Fibroblast of villous mesenchyme (primary cell): ENCODE results near the gene SMIM21. TPM values are rescaled to one million over a fixed set of nuclear protein-coding genes. Genes with fewer than 3 reads are reported as not detected.

Experiments used
- DNase-seq: peaks from one replicate; pipeline ENCODE4 v3.0.0-alpha.2; 2010; ENCODE audit warnings: low read depth
- H3K4me3 ChIP-seq: 2 replicates; pipeline ENCODE4 v1.5.1; 2011; ENCODE audit warnings: low read depth, mild to moderate bottlenecking, low read length
- total RNA-seq: library from RNA; depleted of rRNA; stranded (reverse); fragments of >200 nt; gene quantifications from 2 replicates; pipeline ENCODE4 v1.2.3, GENCODE V29; 2012
- TF ChIP-seq, protein P1 (sequence below): IDR thresholded peaks from 2 replicates; pipeline ENCODE4 v1.5.1; 2012; ENCODE audit warnings: low read depth, mild to moderate bottlenecking, low read length; ENCODE audit not compliant: insufficient read depth

SMIM21 gene
- total RNA-seq, 1 donor = not detected

DNA sequence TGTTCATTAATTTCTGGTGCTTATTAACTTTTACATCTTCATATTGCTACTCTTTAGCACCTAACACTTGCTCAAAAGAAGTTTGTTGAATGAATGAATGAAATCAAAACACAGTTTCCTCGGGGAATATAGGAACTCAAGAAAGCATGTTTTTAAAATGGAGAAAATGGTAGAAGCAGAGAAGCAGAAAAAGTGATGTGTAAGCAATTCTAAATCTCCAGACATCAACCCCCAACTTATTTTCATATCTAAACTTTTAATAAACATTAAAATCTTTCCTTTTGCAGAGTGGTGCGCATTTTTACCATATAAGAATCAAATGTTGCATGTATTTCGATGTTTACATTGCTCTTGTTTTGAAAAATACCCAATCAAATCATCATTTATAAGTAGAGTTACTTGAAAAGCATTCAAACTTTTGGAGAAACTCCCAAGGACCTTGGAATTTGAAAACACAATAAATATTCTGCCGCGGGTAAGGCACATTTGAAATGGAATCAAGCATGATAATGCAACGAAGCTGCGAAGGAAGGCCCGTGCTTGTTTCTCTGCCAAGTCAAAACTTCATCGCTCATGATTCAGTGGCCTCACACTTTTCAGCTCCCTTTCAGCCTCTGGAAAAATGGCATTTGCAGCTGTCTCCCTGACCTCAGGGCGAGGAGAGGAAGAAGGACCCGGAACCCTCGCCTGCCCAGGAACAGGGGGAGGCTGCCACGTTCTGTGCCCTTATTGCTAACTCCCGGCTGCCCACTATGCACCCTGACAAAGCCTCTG, 26.7 kb upstream of the SMIM21 start:
- DNase-seq = no peak
- TF ChIP-seq, protein P1, sequence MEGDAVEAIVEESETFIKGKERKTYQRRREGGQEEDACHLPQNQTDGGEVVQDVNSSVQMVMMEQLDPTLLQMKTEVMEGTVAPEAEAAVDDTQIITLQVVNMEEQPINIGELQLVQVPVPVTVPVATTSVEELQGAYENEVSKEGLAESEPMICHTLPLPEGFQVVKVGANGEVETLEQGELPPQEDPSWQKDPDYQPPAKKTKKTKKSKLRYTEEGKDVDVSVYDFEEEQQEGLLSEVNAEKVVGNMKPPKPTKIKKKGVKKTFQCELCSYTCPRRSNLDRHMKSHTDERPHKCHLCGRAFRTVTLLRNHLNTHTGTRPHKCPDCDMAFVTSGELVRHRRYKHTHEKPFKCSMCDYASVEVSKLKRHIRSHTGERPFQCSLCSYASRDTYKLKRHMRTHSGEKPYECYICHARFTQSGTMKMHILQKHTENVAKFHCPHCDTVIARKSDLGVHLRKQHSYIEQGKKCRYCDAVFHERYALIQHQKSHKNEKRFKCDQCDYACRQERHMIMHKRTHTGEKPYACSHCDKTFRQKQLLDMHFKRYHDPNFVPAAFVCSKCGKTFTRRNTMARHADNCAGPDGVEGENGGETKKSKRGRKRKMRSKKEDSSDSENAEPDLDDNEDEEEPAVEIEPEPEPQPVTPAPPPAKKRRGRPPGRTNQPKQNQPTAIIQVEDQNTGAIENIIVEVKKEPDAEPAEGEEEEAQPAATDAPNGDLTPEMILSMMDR = no peak
- H3K4me3 ChIP-seq = no peak overlapping the region

DNA sequence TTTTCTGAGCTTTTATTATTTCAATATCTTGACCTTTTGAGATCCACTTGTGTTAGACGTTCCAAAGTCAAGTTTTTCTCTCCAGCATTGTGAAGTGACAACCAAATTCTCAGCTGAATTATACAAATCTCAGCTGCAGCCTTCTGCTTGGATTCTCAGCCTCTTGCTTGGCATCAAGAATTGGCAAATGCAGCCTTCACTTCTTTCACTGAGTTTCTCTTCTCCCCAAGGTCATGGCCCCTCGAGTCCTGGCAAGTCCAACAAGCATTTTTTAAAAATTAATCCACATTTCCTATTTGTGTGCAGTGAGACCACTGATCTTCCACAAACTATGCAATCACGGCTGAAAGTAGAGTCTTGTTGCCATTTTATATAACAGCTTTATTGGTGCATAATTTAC, 23.4 kb upstream of the SMIM21 start:
- DNase-seq = no peak
- no peak overlapping the region for H3K4me3 ChIP-seq
- TF ChIP-seq, protein P1 = no peak

DNA sequence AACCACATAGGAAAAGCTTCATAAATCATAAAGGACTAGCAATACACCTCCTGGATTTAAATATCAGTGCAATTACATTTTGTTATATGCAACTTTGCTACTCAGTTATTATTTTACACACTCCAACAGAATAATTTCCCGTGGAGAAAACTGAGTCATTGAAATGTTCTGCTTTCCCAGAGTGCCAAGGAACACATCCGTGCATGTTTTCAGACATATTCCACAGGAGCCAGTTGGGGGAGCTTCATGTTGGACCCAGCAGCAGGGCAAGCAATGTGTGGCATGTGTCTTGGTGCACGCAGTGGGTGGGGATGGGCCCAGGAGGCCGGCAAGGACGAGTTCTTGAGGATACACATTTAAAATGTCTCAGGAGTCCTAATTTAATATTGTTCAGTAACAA, 14.4 kb upstream of the SMIM21 start:
- no peak overlapping the region for H3K4me3 ChIP-seq
- TF ChIP-seq, protein P1 = no peak
- no peak for DNase-seq

DNA sequence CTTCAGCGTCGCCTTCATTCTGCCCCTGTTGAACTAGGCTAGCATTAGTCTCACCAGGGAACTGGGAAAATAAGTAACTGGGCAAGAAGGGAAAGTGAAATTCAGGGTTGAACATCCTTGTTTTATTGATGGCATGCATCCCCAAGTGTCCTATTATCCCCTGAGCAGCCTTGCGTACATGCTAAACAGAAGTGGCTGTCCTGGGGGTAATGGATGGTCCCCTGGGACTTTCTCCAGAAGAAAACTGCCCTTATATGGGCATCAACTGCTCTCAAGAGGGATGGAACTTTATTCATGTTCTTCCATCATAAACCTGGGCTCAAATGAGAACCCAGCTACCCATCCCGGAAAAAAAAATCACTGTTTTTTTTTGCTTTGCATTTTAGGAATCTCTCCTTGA, 11.8 kb upstream of the SMIM21 start:
- no peak overlapping the region for H3K4me3 ChIP-seq
- DNase-seq = no peak
- TF ChIP-seq, protein P1 = no peak

DNA sequence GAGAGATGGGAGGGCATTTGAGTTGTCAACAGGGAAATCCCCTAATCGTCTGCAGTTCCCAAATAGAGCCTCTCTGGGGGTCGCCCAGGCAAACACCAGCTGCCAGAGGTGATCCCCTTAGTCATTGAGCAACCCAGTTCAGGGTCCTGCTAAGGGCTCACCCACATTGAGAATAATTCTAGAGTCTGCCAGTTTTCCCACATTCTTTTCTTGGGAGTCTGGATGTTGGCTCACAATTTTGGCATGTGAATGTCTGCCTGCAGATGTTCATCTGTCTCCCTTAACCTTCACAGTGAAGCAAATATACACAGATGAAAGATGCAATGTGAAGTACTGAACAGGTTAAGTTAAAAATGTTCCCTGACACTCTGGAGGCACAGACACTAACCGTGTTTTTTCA, 11.4 kb upstream of the SMIM21 start:
- no peak overlapping the region for H3K4me3 ChIP-seq
- TF ChIP-seq, protein P1 = no peak
- DNase-seq = no peak

DNA sequence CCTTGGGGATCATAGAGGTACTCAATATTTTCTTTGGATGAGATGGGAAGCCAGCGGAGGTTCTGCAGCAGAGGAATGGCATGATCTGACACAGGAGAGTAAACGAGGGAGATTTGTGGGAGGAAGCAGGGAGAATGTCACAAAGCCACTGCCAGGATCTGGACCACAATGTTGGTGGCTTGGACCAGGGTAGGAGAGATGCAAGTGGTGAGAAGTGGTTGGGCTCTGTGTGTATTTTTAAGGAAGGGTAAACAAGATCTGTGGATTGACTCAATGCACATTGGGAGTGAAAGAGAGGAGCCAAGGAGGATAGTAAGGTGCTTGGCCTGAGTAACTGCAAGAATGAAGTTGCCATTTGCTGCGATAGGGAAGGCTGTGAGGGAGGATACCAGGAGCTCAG, 10.5 kb upstream of the SMIM21 start:
- DNase-seq = no peak
- TF ChIP-seq, protein P1 = no peak
- H3K4me3 ChIP-seq = no peak overlapping the region

DNA sequence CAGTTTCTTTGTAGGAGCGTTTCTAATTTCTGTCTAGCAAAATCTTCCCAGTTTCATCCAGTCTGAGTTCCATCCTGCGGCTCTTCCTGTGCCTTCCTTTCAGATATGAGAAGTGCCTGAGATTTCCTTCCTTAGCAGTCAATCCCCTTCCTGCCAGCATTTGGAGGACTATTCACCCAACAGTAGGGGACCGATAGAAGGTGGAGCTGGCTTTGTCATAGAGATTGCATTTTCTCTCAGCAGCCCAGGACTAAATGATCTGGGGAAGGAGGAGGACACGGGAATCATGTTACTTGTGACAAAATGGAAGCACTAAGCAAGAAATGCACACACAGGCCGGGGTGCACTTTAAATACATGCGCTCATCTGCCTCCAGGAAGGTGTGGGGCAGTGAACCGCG, 5.6 kb upstream of the SMIM21 start:
- TF ChIP-seq, protein P1 = no peak
- no peak overlapping the region for H3K4me3 ChIP-seq
- no peak for DNase-seq
